H9 (cell line): ENCODE results near the gene TNNT1. TPM values are rescaled to one million over a fixed set of nuclear protein-coding genes. Genes with fewer than 3 reads are reported as not detected.
A peak's percentile ranks its signal among the peaks of the same experiment; 100 is the strongest.

Experiments
- DNase-seq: peaks from one replicate; pipeline ENCODE4 v3.0.0-alpha.2; 2017
- H2AFZ ChIP-seq: one replicate; pipeline ENCODE4 v1.6.1; 2013; ENCODE audit warnings: mild to moderate bottlenecking, low read length, control low read depth, moderate library complexity
- H2AK5ac ChIP-seq: 2 replicates; pipeline ENCODE4 v1.6.1; 2013; ENCODE audit warnings: low read length, control low read depth, mixed read lengths; ENCODE audit not compliant: insufficient read length
- H2BK120ac ChIP-seq: one replicate; pipeline ENCODE4 v1.6.1; 2013; ENCODE audit warnings: low read depth, mild to moderate bottlenecking, low read length, control low read depth, inconsistent platforms; ENCODE audit not compliant: poor library complexity, severe bottlenecking
- H2BK12ac ChIP-seq: 2 replicates; pipeline ENCODE4 v1.6.1; 2013; ENCODE audit warnings: low read length, control low read depth, mixed read lengths, low read depth; ENCODE audit not compliant: insufficient read length
- H2BK15ac ChIP-seq: 2 replicates; pipeline ENCODE4 v1.6.1; 2013; ENCODE audit warnings: low read depth, low read length, control low read depth
- H2BK20ac ChIP-seq: one replicate; pipeline ENCODE4 v1.6.1; 2013; ENCODE audit warnings: low read depth, mild to moderate bottlenecking, low read length, control low read depth, inconsistent platforms; ENCODE audit not compliant: poor library complexity, severe bottlenecking
- H2BK5ac ChIP-seq: 2 replicates; pipeline ENCODE4 v1.6.1; 2013; ENCODE audit warnings: low read length, control low read depth, mixed read lengths; ENCODE audit not compliant: insufficient read length
- H3K14ac ChIP-seq: 2 replicates; pipeline ENCODE4 v1.6.1; 2013; ENCODE audit warnings: low read length, control low read depth; ENCODE audit not compliant: insufficient read depth
- H3K18ac ChIP-seq: 2 replicates; pipeline ENCODE4 v1.6.1; 2013; ENCODE audit warnings: low read depth, mild to moderate bottlenecking, mixed read lengths, low read length, control low read depth; ENCODE audit not compliant: insufficient read length
- H3K23ac ChIP-seq: 2 replicates; pipeline ENCODE4 v1.6.1; 2013; ENCODE audit warnings: low read length, control low read depth, mixed read lengths, low read depth; ENCODE audit not compliant: insufficient read length
- H3K23me2 ChIP-seq: 2 replicates; pipeline ENCODE4 v1.6.1; 2013; ENCODE audit warnings: low read depth, mild to moderate bottlenecking, mixed read lengths, low read length, control low read depth; ENCODE audit not compliant: insufficient read length, poor library complexity, severe bottlenecking
- H3K27ac ChIP-seq: 2 replicates; pipeline ENCODE4 v1.5.1; 2013; ENCODE audit warnings: low read length, control low read depth, mixed read lengths, low read depth; ENCODE audit not compliant: insufficient read length
- H3K27me3 ChIP-seq: 2 replicates; pipeline ENCODE4 v1.6.1; 2013; ENCODE audit warnings: low read length, control low read depth, inconsistent platforms; ENCODE audit not compliant: insufficient read depth
- H3K4ac ChIP-seq: 2 replicates; pipeline ENCODE4 v1.6.1; 2013; ENCODE audit warnings: low read depth, mild to moderate bottlenecking, control low read depth, inconsistent platforms, low read length, moderate library complexity
- H3K4me1 ChIP-seq: 2 replicates; pipeline ENCODE4 v1.6.1; 2013; ENCODE audit warnings: low read length, control low read depth, inconsistent platforms; ENCODE audit not compliant: insufficient read depth
- H3K4me2 ChIP-seq: 2 replicates; pipeline ENCODE4 v1.6.1; 2013; ENCODE audit warnings: low read length, control low read depth, mixed read lengths; ENCODE audit not compliant: insufficient read length, insufficient read depth
- H3K56ac ChIP-seq: 2 replicates; pipeline ENCODE4 v1.6.1; 2013; ENCODE audit warnings: low read depth, mild to moderate bottlenecking, mixed read lengths, low read length, control low read depth; ENCODE audit not compliant: insufficient read length
- H3K79me1 ChIP-seq: 2 replicates; pipeline ENCODE4 v1.6.1; 2013; ENCODE audit warnings: low read depth, mild to moderate bottlenecking, moderate library complexity, low read length, control low read depth, inconsistent platforms; ENCODE audit not compliant: insufficient read depth, poor library complexity, severe bottlenecking
- H3K79me2 ChIP-seq: 2 replicates; pipeline ENCODE4 v1.6.1; 2013; ENCODE audit warnings: low read length, control low read depth, inconsistent platforms; ENCODE audit not compliant: insufficient read depth
- H3K9ac ChIP-seq: 2 replicates; pipeline ENCODE4 v1.6.1; 2013; ENCODE audit warnings: low read length, control low read depth, mixed read lengths; ENCODE audit not compliant: insufficient read length; ENCODE audit errors: extremely low read depth
- H3K9me3 ChIP-seq: one replicate; pipeline ENCODE4 v1.6.1; 2013; ENCODE audit warnings: low read depth, low read length, inconsistent platforms; ENCODE audit not compliant: control insufficient read depth
- H3T11ph ChIP-seq: one replicate; pipeline ENCODE4 v1.6.1; 2013; ENCODE audit warnings: mild to moderate bottlenecking, low read length, control low read depth, inconsistent platforms
- H4K20me1 ChIP-seq: one replicate; pipeline ENCODE4 v1.6.1; 2013; ENCODE audit not compliant: control insufficient read depth, insufficient read length, insufficient read depth
- H4K5ac ChIP-seq: 2 replicates; pipeline ENCODE4 v1.6.1; 2013; ENCODE audit warnings: low read depth, mild to moderate bottlenecking, mixed read lengths, low read length, control low read depth; ENCODE audit not compliant: insufficient read length
- H4K8ac ChIP-seq: replicated peaks from 2 replicates; pipeline ENCODE4 v1.6.1; 2013; ENCODE audit warnings: low read length, control low read depth, mixed read lengths, low read depth; ENCODE audit not compliant: insufficient read length
- H4K91ac ChIP-seq: 2 replicates; pipeline ENCODE4 v1.6.1; 2013; ENCODE audit warnings: low read depth, mild to moderate bottlenecking, moderate library complexity, mixed read lengths, low read length, control low read depth; ENCODE audit not compliant: insufficient read length
- H3K27ac Mint-ChIP-seq, 3 experiments: 2 replicates in 2 of 3; 3 replicates in 1 of 3; pipeline ENCODE4 v1.8.0; 2020 to 2021; ENCODE audit warnings: mixed read lengths in 3 of 3, mild to moderate bottlenecking in 1 of 3, moderate library complexity in 1 of 3
- H3K27me3 Mint-ChIP-seq: 2 replicates; pipeline ENCODE4 v1.8.0; 2021; ENCODE audit warnings: low read depth, mild to moderate bottlenecking, moderate library complexity, mixed read lengths
- H3K36me3 Mint-ChIP-seq, 3 experiments: 2 replicates in 2 of 3; 3 replicates in 1 of 3; pipeline ENCODE4 v1.8.0; 2020 to 2021; ENCODE audit warnings: low read depth in 3 of 3, mixed read lengths in 3 of 3; ENCODE audit not compliant: insufficient read depth in 1 of 3
- H3K4me1 Mint-ChIP-seq, 2 experiments: 2 replicates each; pipeline ENCODE4 v1.8.0; 2020; ENCODE audit warnings: mixed read lengths in 2 of 2
- H3K4me3 Mint-ChIP-seq, 2 experiments: 2 replicates in 1 of 2; 3 replicates in 1 of 2; pipeline ENCODE4 v1.8.0; 2020 to 2021; ENCODE audit warnings: mild to moderate bottlenecking in 2 of 2, mixed read lengths in 2 of 2, moderate library complexity in 1 of 2
- H3K9me3 Mint-ChIP-seq, 2 experiments: 2 replicates in 1 of 2; 3 replicates in 1 of 2; pipeline ENCODE4 v1.8.0; 2020; ENCODE audit warnings: mild to moderate bottlenecking in 2 of 2, mixed read lengths in 2 of 2, moderate library complexity in 1 of 2
- CTCF ChIP-seq: fragments of 200-600 bp; sonication (generic); conservative IDR thresholded peaks from 3 replicates; pipeline ENCODE4 v1.8.0; 2021; ENCODE audit warnings: antibody characterized with exemption, mild to moderate bottlenecking
- WGBS: extraction: QIAGEN DNeasy Blood & Tissue Kit; methylation state at CpG from one replicate; pipeline ENCODE4 v1.1.7; 2013; ENCODE audit warnings: missing lambda C conversion rate, low lambda C conversion rate, mixed read lengths; ENCODE audit not compliant: insufficient read length; ENCODE audit errors: extremely low coverage; 5-methylcytosine and 5-hydroxymethylcytosine counted together
- total RNA-seq: library from RNA; stranded (reverse); gene quantifications from 2 replicates; pipeline ENCODE4 v1.2.1, GENCODE V29; 2021

The TNNT1 gene
- total RNA-seq, 1 experiment from 2014 or later: 127 TPM

- no peaks in the 10 kb centered on the region for H3K4me1 ChIP-seq
- no peaks in the 10 kb centered on the region for H3K79me2 ChIP-seq
Observed at GRCh38 chr19:55094456-55095259, 54.3 kb downstream of the TNNT1 start.

More at GRCh38 chr19:55094456-55095259, 54.3 kb downstream of the TNNT1 start:
- H2AFZ ChIP-seq: no peak overlapping the region
- no peak overlapping the region for H2BK120ac ChIP-seq
- Mint-ChIP-seq H3K9me3 (no peaks in the 10 kb centered on the region; a peak in 1 of 5 replicates), H3K27ac (peak overlapping the region in 2 of 3 experiments; percentile 68 to 91; a peak in 4 of 7 replicates), H3K36me3 (peaks cover 15 to 23% (median 17%) of the 10 kb centered on the region in 3 experiments; a peak in 6 of 7 replicates), H3K4me1 (peaks cover 4 to 21% of the 10 kb centered on the region in 2 experiments), H3K27me3 (no peaks in the 10 kb centered on the region; the same call in 1 of the 2 replicates), H3K4me3 (peak overlapping the region in 1 of 2 experiments; percentile 56; a peak in 1 of 5 replicates)
- H4K20me1 ChIP-seq: peaks cover 2% of the 10 kb centered on the region
- H3K79me1 ChIP-seq: peaks cover 3% of the 10 kb centered on the region
- no peak overlapping the region for H4K8ac ChIP-seq
- no peak overlapping the region for H4K91ac ChIP-seq
- H3T11ph ChIP-seq: no peak overlapping the region
- H2BK5ac ChIP-seq: no peak overlapping the region
- WGBS: no CpG with 5 or more reads among the region's 32 CpGs
- H3K18ac ChIP-seq: no peak overlapping the region
- no peak overlapping the region for H4K5ac ChIP-seq
- H3K14ac ChIP-seq: no peak overlapping the region
- no peak overlapping the region for H2AK5ac ChIP-seq
- H3K23me2 ChIP-seq: peaks cover 3% of the 10 kb centered on the region
- H3K27me3 ChIP-seq: no peaks in the 10 kb centered on the region
- no peak overlapping the region for H3K23ac ChIP-seq
- no peak overlapping the region for H3K4ac ChIP-seq
- H3K9ac ChIP-seq: no peak overlapping the region
- H2BK12ac ChIP-seq: no peak overlapping the region
- H3K27ac ChIP-seq: no peak overlapping the region
- H2BK15ac ChIP-seq: no peak overlapping the region
- H3K4me2 ChIP-seq: no peak overlapping the region
- no peaks in the 10 kb centered on the region for H3K9me3 ChIP-seq
- no peak overlapping the region for H2BK20ac ChIP-seq
- TF ChIP-seq CTCF: peak; percentile 54
- H3K56ac ChIP-seq: no peak overlapping the region
- peak; percentile 84 for DNase-seq
